Measurements from ENCODE around the gene IL15RA.
"Not testable (repeated sequence)": the region's sequence is repeated elsewhere in the genome, so short reads cannot be mapped to it uniquely, and the experiment has no call there.

The IL15RA gene

GRCh38 chr10:5929442-5929841 is 47.9 kb downstream of the IL15RA start:
- no peak for DNase-seq (ENCODE audit: low read depth in 2 of 2)

- no peak for DNase-seq (ENCODE audit: low read depth in 2 of 2)
These were observed 50.0 kb downstream of the IL15RA start for GRCh38 chr10:5927306-5927705.

- no peak for DNase-seq (ENCODE audit: low read depth in 2 of 2)
These were observed 52.5 kb downstream of the IL15RA start for GRCh38 chr10:5924889-5925288.

GRCh38 chr10:5921746-5922145 is 55.6 kb downstream of the IL15RA start:
- DNase-seq (ENCODE audit: low read depth in 2 of 2): no peak

- DNase-seq (ENCODE audit: low read depth in 2 of 2): no peak
These were observed 57.8 kb downstream of the IL15RA start for GRCh38 chr10:5919568-5919967.

- no peak for DNase-seq (ENCODE audit: low read depth in 2 of 2)
These were observed 58.6 kb downstream of the IL15RA start for GRCh38 chr10:5918763-5919162.

- no peak for DNase-seq (ENCODE audit: low read depth in 2 of 2)
These were observed 60.0 kb downstream of the IL15RA start for GRCh38 chr10:5917305-5917704.

GRCh38 chr10:5915451-5915850 is 61.9 kb downstream of the IL15RA start:
- DNase-seq (ENCODE audit: low read depth in 2 of 2): no peak

GRCh38 chr10:5913736-5914135 is 63.6 kb downstream of the IL15RA start:
- no peak for DNase-seq (ENCODE audit: low read depth in 2 of 2)

- no peak for DNase-seq (ENCODE audit: low read depth in 2 of 2)
These were observed 65.7 kb downstream of the IL15RA start for GRCh38 chr10:5911670-5912069.

- no peak for DNase-seq (ENCODE audit: low read depth in 2 of 2)
These were observed 66.8 kb downstream of the IL15RA start for GRCh38 chr10:5910323-5911100.

GRCh38 chr10:5908676-5909075 is 68.7 kb downstream of the IL15RA start:
- not testable (repeated sequence) for DNase-seq (ENCODE audit: low read depth in 2 of 2)

- DNase-seq (ENCODE audit: low read depth in 2 of 2): no peak
These were observed 70.7 kb downstream of the IL15RA start for GRCh38 chr10:5906651-5907050.

GRCh38 chr10:5905854-5906507 is 71.4 kb downstream of the IL15RA start:
- DNase-seq (ENCODE audit: low read depth in 2 of 2): no peak

- DNase-seq (ENCODE audit: low read depth in 2 of 2): no peak
These were observed 73.1 kb downstream of the IL15RA start for GRCh38 chr10:5904227-5904626.

GRCh38 chr10:5903563-5903962 is 73.8 kb downstream of the IL15RA start:
- no peak for DNase-seq (ENCODE audit: low read depth in 2 of 2)

GRCh38 chr10:5902511-5903274 is 74.7 kb downstream of the IL15RA start:
- DNase-seq (ENCODE audit: low read depth in 2 of 2): no peak

Data from stimulated activated CD8-positive, alpha-beta memory T cell treated with anti-CD3 and anti-CD28 coated beads, Interleukin-7, amount 100 ng/mL, for 1 hour (primary cell).